Spinal cord (tissue), 10 donors: ENCODE measurements around the gene CD46. TPM values are rescaled to one million over a fixed set of nuclear protein-coding genes. Genes with fewer than 3 reads are reported as not detected.
"Not testable (repeated sequence)": the region's sequence is repeated elsewhere in the genome, so short reads cannot be mapped to it uniquely, and the experiment has no call there.

Experiments
- DNase-seq, 6 donors: peaks; one replicate each; pipeline versions ENCODE4 v3.0.0 to v3.0.0-alpha.2; 2013 to 2015; ENCODE audit warnings: low spot score in 6 of 6, low read depth in 4 of 6
- H3K27ac ChIP-seq: one replicate; pipeline ENCODE4 v1.5.1; 2013; ENCODE audit warnings: low read depth, low read length, control low read depth
- H3K27me3 ChIP-seq: one replicate; pipeline ENCODE4 v1.6.1; 2013; ENCODE audit warnings: low read length; ENCODE audit not compliant: control insufficient read depth, insufficient read depth
- H3K36me3 ChIP-seq: one replicate; pipeline ENCODE4 v1.6.1; 2013; ENCODE audit warnings: low read length; ENCODE audit not compliant: control insufficient read depth, insufficient read depth
- H3K4me1 ChIP-seq: one replicate; pipeline ENCODE4 v1.6.1; 2013; ENCODE audit warnings: low read length; ENCODE audit not compliant: control insufficient read depth, insufficient read depth
- H3K4me3 ChIP-seq: one replicate; pipeline ENCODE4 v1.5.1; 2013; ENCODE audit warnings: low read depth, low read length, control low read depth
- H3K9me3 ChIP-seq: one replicate; pipeline ENCODE4 v1.6.1; 2013; ENCODE audit warnings: low read length; ENCODE audit not compliant: control insufficient read depth, insufficient read depth
- WGBS: methylation state at CpG from one replicate; pipeline ENCODE4 v1.1.5; 2013; ENCODE audit warnings: missing lambda C conversion rate; ENCODE audit not compliant: insufficient coverage; 5-methylcytosine and 5-hydroxymethylcytosine counted together
- long read RNA-seq, 4 donors: transcript quantifications; one replicate each; lab custom pipeline, GENCODE V29; 2026
- polyA plus RNA-seq, 2 donors: library from polyadenylated mRNA; unstranded; fragments of 120-200 nt; gene quantifications; one replicate each; pipeline ENCODE4 v1.2.1, GENCODE V29; 2013; ENCODE audit not compliant: insufficient read length in 2 of 2
- total RNA-seq, 2 donors: library from RNA; depleted of rRNA in 1 of 2; stranded (reverse); fragments of 120-200 nt in 1 of 2; fragments of >200 nt in 1 of 2; gene quantifications; one replicate each; pipeline versions ENCODE4 v1.2.3 to v1.2.4, GENCODE V29; 2013 to 2014
- donor health status: healthy.

The CD46 gene
- total RNA-seq (100 to 1,000 TPM in 1 of 2 donors, 10 to 100 TPM in 1; 71.7 to 119 TPM), polyA plus RNA-seq (10 to 100 TPM; 95.1 to 96.7 TPM)
- long read RNA-seq, donor 1, partial matches to known transcripts: 29 of 33 reads
- long read RNA-seq, donor 1, other reads (novel, unspliced or antisense): 0 of 33 reads
- long read RNA-seq, donor 2, partial matches to known transcripts: 8 of 8 reads
- long read RNA-seq, donor 2, other reads (novel, unspliced or antisense): 0 of 8 reads
- long read RNA-seq, donor 3, partial matches to known transcripts: 20 of 24 reads
- long read RNA-seq, donor 3, other reads (novel, unspliced or antisense): 0 of 24 reads
- long read RNA-seq, donor 4, transcript CD46-207 (12 exons, 3,281 nt): major isoform, 5 of 52 reads
- long read RNA-seq, donor 4, partial matches to known transcripts: 33 of 52 reads
- long read RNA-seq, donor 4, other reads (novel, unspliced or antisense): 0 of 52 reads

DNA sequence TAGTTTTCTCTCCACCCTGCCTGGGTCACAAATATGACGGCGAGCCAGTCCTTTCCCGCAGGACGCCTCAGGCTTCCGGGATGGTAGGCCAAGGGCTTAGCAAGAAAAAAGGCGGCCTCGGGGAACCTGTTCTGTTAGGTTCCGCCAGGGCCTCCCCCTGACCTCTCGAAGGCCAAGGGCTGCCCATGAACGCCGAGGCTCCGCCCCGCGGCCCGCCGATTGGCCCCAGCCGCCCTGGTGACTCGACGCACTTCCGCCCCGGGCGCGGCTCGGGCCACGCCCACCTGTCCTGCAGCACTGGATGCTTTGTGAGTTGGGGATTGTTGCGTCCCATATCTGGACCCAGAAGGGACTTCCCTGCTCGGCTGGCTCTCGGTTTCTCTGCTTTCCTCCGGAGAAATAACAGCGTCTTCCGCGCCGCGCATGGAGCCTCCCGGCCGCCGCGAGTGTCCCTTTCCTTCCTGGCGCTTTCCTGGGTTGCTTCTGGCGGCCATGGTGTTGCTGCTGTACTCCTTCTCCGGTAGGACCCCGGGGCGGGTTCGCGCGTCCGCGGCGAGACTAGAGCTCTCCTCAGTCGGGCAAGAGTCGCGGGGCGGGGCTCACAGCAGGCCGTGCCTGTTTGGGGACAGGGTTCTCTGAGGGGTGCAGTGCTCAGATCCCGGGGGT, at the start of gene CD46:
Gene CD46 (plus strand): TSS at position 265 of the 666 bp plus-strand sequence. CDS start 159 bp downstream, at position 424.
- Histone ChIP-seq H3K36me3 (peaks cover 2% of the 10 kb centered on the region), H3K4me1 (peaks cover 15% of the 10 kb centered on the region)
- WGBS: 0% methylated on average over 55 of the region's 55 CpGs

GRCh38 chr1:207702317-207702716, 49.5 kb upstream of the CD46 start:
- H3K4me1 ChIP-seq: no peaks in the 10 kb centered on the region
- no peak for DNase-seq
- no peak overlapping the region for H3K4me3 ChIP-seq
- 100% methylated on average over 1 of the region's 1 CpG for WGBS
- H3K36me3 ChIP-seq: no peaks in the 10 kb centered on the region
- H3K27me3 ChIP-seq: no peaks in the 10 kb centered on the region
- H3K27ac ChIP-seq: no peak overlapping the region
- no peaks in the 10 kb centered on the region for H3K9me3 ChIP-seq

More for the DNA sequence above, at the start of gene CD46:
- Histone ChIP-seq H3K4me3 (peak within 1 kb of the TSS; percentile 91), H3K27me3 (no peaks in the 10 kb centered on the region), H3K9me3 (no peaks in the 10 kb centered on the region), H3K27ac (peak within 1 kb of the TSS; percentile 95)
- DNase-seq: peak; percentile 84 to 97 (median 90)

GRCh38 chr1:207703712-207704111, 48.1 kb upstream of the CD46 start:
- no peaks in the 10 kb centered on the region for H3K36me3 ChIP-seq
- H3K4me3 ChIP-seq: no peak overlapping the region
- H3K27me3 ChIP-seq: no peaks in the 10 kb centered on the region
- no peaks in the 10 kb centered on the region for H3K9me3 ChIP-seq
- WGBS: 100% methylated on average over 2 of the region's 5 CpGs
- no peaks in the 10 kb centered on the region for H3K4me1 ChIP-seq
- no peak for DNase-seq
- no peak overlapping the region for H3K27ac ChIP-seq

DNA sequence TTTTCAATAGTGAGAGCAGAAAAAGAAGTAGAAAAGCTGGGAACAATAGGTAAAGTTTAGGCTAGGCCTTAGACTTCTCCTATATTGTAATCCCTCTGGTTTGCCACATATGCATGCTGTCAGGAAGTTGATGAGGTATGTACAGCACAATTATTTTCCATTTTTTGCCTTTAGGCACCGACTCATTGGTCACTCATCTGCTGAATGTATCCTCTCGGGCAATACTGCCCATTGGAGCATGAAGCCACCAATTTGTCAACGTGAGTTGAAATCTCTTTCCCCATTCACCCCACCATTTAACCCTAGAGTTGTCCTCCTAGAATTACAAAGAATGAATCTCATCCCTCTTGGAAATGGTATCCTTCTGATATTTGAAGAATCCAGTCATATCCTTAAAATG, 43.9 kb upstream of the CD46 start:
- H3K4me1 ChIP-seq, DNase-seq, H3K27me3 ChIP-seq, H3K4me3 ChIP-seq, H3K27ac ChIP-seq, H3K9me3 ChIP-seq, H3K36me3 ChIP-seq: not testable (repeated sequence)
- 64% methylated on average over 2 of the region's 3 CpGs for WGBS

GRCh38 chr1:207711285-207711684, 40.6 kb upstream of the CD46 start:
- Histone ChIP-seq H3K4me3 (no peak overlapping the region), H3K36me3 (no peaks in the 10 kb centered on the region), H3K9me3 (no peaks in the 10 kb centered on the region), H3K27me3 (no peaks in the 10 kb centered on the region), H3K27ac (no peak overlapping the region), H3K4me1 (no peaks in the 10 kb centered on the region)
- 96% methylated on average over 5 of the region's 5 CpGs for WGBS
- DNase-seq: no peak

GRCh38 chr1:207712701-207713100, 39.2 kb upstream of the CD46 start:
- not testable (repeated sequence) for H3K27ac ChIP-seq, DNase-seq, H3K4me1 ChIP-seq, H3K9me3 ChIP-seq, H3K36me3 ChIP-seq, H3K4me3 ChIP-seq, H3K27me3 ChIP-seq
- 94% methylated on average over 3 of the region's 3 CpGs for WGBS

GRCh38 chr1:207713529-207713928, 38.3 kb upstream of the CD46 start:
- Histone ChIP-seq H3K4me3 (no peak overlapping the region), H3K4me1 (no peaks in the 10 kb centered on the region), H3K27ac (no peak overlapping the region), H3K36me3 (no peaks in the 10 kb centered on the region), H3K9me3 (no peaks in the 10 kb centered on the region), H3K27me3 (no peaks in the 10 kb centered on the region)
- no peak for DNase-seq
- 96% methylated on average over 12 of the region's 12 CpGs for WGBS

DNA sequence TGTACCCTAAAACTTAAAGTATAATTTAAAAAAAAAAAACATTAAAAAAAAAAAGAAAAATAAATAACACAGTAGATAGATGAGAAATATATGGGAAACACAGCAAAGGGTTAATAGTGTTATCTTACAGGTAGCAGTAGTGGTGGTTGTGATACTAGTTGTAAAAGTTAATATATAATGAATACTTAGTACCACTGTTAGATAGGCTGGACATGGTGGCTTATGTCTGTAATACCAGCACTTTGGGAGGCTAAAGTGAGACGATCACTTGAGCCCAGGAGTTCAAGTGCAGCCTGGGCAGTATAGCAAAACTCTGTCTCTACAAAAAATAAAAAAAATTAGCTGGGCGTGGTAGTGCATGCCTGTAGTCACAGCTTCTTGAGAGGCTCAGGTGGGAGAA, 32.6 kb upstream of the CD46 start:
- Histone ChIP-seq H3K9me3 (no peaks in the 10 kb centered on the region), H3K27ac (no peak overlapping the region), H3K4me1 (no peaks in the 10 kb centered on the region), H3K4me3 (no peak overlapping the region), H3K27me3 (no peaks in the 10 kb centered on the region), H3K36me3 (no peaks in the 10 kb centered on the region)
- no peak for DNase-seq
- 100% methylated on average over 1 of the region's 2 CpGs for whole genome bisulfite sequencing

GRCh38 chr1:207728200-207728858, 23.5 kb upstream of the CD46 start:
- 95% methylated on average over 2 of the region's 4 CpGs for WGBS
- not testable (repeated sequence) for DNase-seq, H3K4me3 ChIP-seq, H3K4me1 ChIP-seq, H3K9me3 ChIP-seq, H3K36me3 ChIP-seq, H3K27ac ChIP-seq, H3K27me3 ChIP-seq
